ENCODE results near the gene LEPROT.

LEPROT gene

DNA sequence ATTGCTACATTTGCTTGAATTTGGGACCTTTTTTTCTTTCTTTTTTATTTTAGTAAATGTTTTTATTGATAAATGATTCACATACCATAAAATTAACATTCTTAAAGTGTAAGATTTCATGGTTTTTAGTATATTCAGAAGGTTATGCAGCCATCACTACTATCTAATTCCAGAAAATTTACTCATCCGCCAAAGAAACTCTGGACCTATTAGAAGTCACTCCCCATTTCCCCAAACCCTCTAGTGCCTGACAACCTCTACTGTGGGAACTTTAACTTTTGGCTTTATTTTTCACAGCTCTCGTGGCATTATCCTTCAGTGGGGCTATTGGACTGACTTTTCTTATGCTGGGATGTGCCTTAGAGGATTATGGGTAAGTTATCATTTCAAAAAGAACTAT lies 4.5 kb downstream of the LEPROT start:
- H3K27ac ChIP-seq = no peak overlapping the region
- TF ChIP-seq, protein P1, sequence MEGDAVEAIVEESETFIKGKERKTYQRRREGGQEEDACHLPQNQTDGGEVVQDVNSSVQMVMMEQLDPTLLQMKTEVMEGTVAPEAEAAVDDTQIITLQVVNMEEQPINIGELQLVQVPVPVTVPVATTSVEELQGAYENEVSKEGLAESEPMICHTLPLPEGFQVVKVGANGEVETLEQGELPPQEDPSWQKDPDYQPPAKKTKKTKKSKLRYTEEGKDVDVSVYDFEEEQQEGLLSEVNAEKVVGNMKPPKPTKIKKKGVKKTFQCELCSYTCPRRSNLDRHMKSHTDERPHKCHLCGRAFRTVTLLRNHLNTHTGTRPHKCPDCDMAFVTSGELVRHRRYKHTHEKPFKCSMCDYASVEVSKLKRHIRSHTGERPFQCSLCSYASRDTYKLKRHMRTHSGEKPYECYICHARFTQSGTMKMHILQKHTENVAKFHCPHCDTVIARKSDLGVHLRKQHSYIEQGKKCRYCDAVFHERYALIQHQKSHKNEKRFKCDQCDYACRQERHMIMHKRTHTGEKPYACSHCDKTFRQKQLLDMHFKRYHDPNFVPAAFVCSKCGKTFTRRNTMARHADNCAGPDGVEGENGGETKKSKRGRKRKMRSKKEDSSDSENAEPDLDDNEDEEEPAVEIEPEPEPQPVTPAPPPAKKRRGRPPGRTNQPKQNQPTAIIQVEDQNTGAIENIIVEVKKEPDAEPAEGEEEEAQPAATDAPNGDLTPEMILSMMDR (IDR thresholded peaks at IDR 0.05) = no peak
- peaks cover 33% of the 10 kb centered on the region for H3K36me3 ChIP-seq
- H3K27me3 ChIP-seq = no peaks in the 10 kb centered on the region
- no peak overlapping the region for H3K4me3 ChIP-seq (ENCODE audit: low read depth in 1 of 2, low read length in 1 of 2)
- no peaks in the 10 kb centered on the region for H3K9me3 ChIP-seq
- H3K4me1 ChIP-seq (ENCODE audit: control insufficient read depth in 1 of 2, insufficient read depth in 1 of 2, low read depth in 1 of 2, low read length in 1 of 2) = peaks cover 22 to 28% of the 10 kb centered on the region in 2 experiments

DNA sequence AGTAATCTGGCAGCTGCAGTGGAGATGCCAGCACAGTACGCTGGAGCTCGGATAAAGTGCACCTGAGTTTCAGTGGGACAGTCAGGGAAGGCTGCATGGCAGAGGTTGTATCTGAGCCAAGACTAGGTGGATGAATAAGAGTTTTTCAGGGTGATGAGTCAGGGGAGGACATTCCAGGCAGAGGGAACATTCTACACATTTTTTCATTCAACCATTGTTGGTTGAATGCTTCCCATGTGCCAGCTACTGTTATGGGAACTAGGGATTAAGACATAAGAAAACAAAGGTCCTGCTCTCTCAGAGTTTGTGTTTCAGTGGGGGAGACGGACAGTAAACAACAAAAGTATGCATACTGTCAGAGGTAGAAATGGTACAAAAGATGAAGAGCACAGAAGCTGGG lies 5.2 kb downstream of the LEPROT start:
- H3K27ac ChIP-seq = no peak overlapping the region
- no peak overlapping the region for H3K4me3 ChIP-seq (ENCODE audit: low read depth in 1 of 2, low read length in 1 of 2)
- no peaks in the 10 kb centered on the region for H3K27me3 ChIP-seq
- no peaks in the 10 kb centered on the region for H3K9me3 ChIP-seq
- H3K4me1 ChIP-seq (ENCODE audit: control insufficient read depth in 1 of 2, insufficient read depth in 1 of 2, low read depth in 1 of 2, low read length in 1 of 2) = peaks cover 22 to 26% of the 10 kb centered on the region in 2 experiments
- TF ChIP-seq, protein P1 (IDR thresholded peaks at IDR 0.05) = no peak
- peaks cover 39% of the 10 kb centered on the region for H3K36me3 ChIP-seq

DNA sequence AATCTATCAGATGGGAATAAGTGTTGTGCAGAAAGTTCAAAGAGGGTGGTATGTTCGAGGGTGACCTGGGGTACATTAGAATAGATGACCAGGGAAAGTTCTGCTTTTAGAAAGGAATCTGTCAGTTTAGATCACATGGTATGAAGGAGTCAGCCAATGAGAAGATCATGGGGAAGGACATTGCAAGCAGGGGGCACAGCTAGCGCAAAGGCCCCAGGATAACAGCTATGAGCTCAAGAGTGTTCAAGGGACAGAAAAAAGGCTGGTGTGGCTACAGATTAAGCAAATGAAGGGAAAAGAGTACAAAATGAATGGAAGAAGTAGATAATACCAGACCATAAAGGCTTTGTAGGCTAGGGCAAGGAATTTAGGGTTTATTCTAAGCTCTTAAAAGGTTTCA lies 8.6 kb downstream of the LEPROT start:
- H3K4me1 ChIP-seq (ENCODE audit: control insufficient read depth in 1 of 2, insufficient read depth in 1 of 2, low read depth in 1 of 2, low read length in 1 of 2) = no peaks in the 10 kb centered on the region
- no peak overlapping the region for H3K27ac ChIP-seq
- H3K4me3 ChIP-seq (ENCODE audit: low read depth in 1 of 2, low read length in 1 of 2) = no peak overlapping the region
- TF ChIP-seq, protein P1 (IDR thresholded peaks at IDR 0.05) = no peak
- H3K9me3 ChIP-seq = no peaks in the 10 kb centered on the region
- H3K27me3 ChIP-seq = no peaks in the 10 kb centered on the region
- peaks cover 68% of the 10 kb centered on the region for H3K36me3 ChIP-seq

- no peak overlapping the region for H3K27ac ChIP-seq
- TF ChIP-seq, protein P1 (IDR thresholded peaks at IDR 0.05) = no peak
- peaks cover 72% of the 10 kb centered on the region for H3K36me3 ChIP-seq
These were observed 9.3 kb downstream of the LEPROT start for GRCh38 chr1:65429806-65430205.

DNA sequence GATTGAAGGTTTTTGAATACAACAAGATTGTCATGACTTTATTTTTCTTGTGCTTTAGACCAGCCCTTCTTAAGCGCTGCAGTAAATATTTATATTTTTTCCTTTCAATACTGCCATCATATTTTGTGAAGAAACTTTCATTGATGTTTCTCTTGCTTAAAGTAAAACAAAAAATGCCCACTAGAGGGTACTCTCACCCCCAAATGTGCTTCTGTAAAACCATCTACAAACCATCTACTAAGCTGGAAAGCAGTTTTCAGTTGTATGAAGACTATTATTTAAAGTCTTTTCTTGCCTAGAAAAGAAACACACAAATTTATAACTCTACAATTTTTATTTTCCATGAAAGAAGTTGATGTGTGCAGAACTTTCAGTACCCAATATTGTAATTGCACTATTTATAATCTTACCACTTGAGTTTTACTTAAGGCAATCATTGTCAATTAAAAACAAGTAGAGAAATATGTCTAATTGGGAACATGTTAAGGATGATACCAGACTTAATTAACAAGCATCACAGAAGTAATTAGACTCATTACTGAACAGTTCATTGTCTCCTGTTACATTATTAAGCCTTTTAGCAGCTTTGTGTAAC lies 10.7 kb downstream of the LEPROT start:
- Histone ChIP-seq H3K36me3 (peaks cover 69% of the 10 kb centered on the region), H3K27me3 (no peaks in the 10 kb centered on the region), H3K9me3 (no peaks in the 10 kb centered on the region), H3K27ac (no peak overlapping the region), H3K4me3 (ENCODE audit: low read depth in 1 of 2, low read length in 1 of 2) (no peak overlapping the region), H3K4me1 (ENCODE audit: control insufficient read depth in 1 of 2, insufficient read depth in 1 of 2, low read depth in 1 of 2, low read length in 1 of 2) (no peaks in the 10 kb centered on the region)
- TF ChIP-seq, protein P1 (IDR thresholded peaks at IDR 0.05) = no peak

More at GRCh38 chr1:65429806-65430205, 9.3 kb downstream of the LEPROT start:
- H3K9me3 ChIP-seq = no peaks in the 10 kb centered on the region
- no peaks in the 10 kb centered on the region for H3K4me1 ChIP-seq (ENCODE audit: control insufficient read depth in 1 of 2, insufficient read depth in 1 of 2, low read depth in 1 of 2, low read length in 1 of 2)
- no peaks in the 10 kb centered on the region for H3K27me3 ChIP-seq
- no peak overlapping the region for H3K4me3 ChIP-seq (ENCODE audit: low read depth in 1 of 2, low read length in 1 of 2)
